ENCODE results near the gene PDK2.

PDK2 gene

DNA sequence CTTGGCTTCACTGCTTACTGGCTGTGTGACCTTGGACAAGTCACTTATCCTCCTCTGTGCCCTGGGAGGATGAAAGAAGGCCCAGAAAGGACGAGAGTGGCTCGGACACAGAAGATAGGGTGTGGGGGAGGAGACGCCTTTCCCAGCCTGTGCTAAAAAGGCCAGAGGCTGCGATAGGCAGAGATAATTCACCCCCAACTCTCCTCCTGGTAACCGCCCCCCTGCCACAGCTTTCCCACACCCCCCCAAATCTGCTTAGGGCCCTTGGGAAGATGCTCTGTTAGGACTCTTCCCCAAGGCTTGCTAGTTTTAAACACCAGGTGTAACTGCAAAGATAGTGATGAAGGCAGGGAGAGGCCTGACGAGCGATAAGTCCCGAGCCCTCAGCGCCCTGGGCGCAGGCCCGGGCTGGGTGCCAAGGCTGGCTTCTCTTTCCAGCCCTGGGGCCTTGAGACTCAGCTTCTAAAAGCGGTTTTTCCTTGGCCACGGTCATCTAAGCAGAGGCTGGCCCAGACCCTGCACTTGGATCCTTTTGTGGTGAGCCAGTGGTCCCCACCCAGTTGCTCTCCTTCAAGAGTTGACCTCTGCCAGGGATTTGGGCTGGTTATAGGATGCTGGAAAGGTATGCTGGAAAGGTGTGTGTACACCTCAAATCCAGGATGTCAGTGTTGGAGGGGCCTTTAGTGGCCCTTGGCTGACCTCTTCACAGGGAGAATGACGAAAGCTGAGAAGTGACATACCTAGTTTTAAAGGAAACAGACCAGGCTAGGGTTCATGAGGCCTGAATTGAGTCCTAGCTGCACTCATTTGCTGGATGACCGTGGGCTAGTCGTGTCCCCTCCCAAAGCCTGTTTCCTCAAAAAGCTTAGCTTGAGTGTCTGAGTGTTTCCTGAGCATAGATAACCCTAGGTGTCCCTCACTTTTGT lies 58.8 kb downstream of the PDK2 start:
- TF ChIP-seq, protein P1, sequence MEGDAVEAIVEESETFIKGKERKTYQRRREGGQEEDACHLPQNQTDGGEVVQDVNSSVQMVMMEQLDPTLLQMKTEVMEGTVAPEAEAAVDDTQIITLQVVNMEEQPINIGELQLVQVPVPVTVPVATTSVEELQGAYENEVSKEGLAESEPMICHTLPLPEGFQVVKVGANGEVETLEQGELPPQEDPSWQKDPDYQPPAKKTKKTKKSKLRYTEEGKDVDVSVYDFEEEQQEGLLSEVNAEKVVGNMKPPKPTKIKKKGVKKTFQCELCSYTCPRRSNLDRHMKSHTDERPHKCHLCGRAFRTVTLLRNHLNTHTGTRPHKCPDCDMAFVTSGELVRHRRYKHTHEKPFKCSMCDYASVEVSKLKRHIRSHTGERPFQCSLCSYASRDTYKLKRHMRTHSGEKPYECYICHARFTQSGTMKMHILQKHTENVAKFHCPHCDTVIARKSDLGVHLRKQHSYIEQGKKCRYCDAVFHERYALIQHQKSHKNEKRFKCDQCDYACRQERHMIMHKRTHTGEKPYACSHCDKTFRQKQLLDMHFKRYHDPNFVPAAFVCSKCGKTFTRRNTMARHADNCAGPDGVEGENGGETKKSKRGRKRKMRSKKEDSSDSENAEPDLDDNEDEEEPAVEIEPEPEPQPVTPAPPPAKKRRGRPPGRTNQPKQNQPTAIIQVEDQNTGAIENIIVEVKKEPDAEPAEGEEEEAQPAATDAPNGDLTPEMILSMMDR (IDR thresholded peaks at IDR 0.05; ENCODE audit: low read depth, low read length, missing control alignments) = no peak
- DNase-seq (ENCODE audit: low read depth) = no peak
- H3K4me3 ChIP-seq (ENCODE audit: low read depth, low read length) = no peak overlapping the region

DNA sequence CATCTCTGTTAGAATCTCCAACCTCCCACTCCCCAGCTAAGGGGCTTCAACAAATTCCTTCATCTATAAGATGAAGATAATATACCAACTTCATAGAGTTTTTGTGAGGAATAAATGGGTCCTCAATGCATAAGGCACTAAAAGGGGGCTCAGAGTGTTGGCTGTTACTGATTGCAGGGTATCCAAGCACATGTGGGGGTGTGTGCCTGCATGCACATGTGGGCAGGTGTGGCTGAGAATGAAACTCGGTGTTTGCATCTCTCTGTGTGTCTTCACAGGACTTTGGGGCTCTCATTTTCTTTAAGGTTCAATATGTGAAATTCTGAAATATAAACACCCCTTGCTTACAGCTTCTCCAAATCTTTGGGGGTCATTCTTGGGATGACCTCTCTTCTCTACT lies 59.5 kb downstream of the PDK2 start:
- peak overlapping the region; percentile 31 for H3K4me3 ChIP-seq (ENCODE audit: low read depth, low read length)
- DNase-seq (ENCODE audit: low read depth) = no peak
- TF ChIP-seq, protein P1 (IDR thresholded peaks at IDR 0.05; ENCODE audit: low read depth, low read length, missing control alignments) = no peak

- H3K4me3 ChIP-seq (ENCODE audit: low read depth, low read length) = peak overlapping the region; percentile 31
- TF ChIP-seq, protein P1 (IDR thresholded peaks at IDR 0.05; ENCODE audit: low read depth, low read length, missing control alignments) = no peak
- no peak for DNase-seq (ENCODE audit: low read depth)
Measured at GRCh38 chr17:50155115-50155819, 60.1 kb downstream of the PDK2 start.

GRCh38 chr17:50157891-50158290 lies 62.7 kb downstream of the PDK2 start:
- H3K4me3 ChIP-seq (ENCODE audit: low read depth, low read length) = no peak overlapping the region
- TF ChIP-seq, protein P1 (IDR thresholded peaks at IDR 0.05; ENCODE audit: low read depth, low read length, missing control alignments) = no peak
- DNase-seq (ENCODE audit: low read depth) = no peak

- TF ChIP-seq, protein P1 (IDR thresholded peaks at IDR 0.05; ENCODE audit: low read depth, low read length, missing control alignments) = peak; percentile 91
- H3K4me3 ChIP-seq (ENCODE audit: low read depth, low read length) = peak overlapping the region; percentile 59
- DNase-seq (ENCODE audit: low read depth) = peak; percentile 67
Measured at GRCh38 chr17:50161023-50161910, 66.1 kb downstream of the PDK2 start.

Data from GM12864 (cell line).